ENCODE results near the gene GLG1.

Gene GLG1

GRCh38 chr16:74472010-74472409 is 134.9 kb downstream of the GLG1 start:
- no peaks in the 10 kb centered on the region for H3K79me2 ChIP-seq (ENCODE audit: low read length)
- H3K4me1 ChIP-seq (ENCODE audit: low read length): peaks cover 19% of the 10 kb centered on the region
- no peak overlapping the region for H3K4me2 ChIP-seq (ENCODE audit: low read depth, low read length)
- no peaks in the 10 kb centered on the region for H3K27me3 ChIP-seq (replicated peaks; ENCODE audit: insufficient read depth, low read length)
- H3K9me3 ChIP-seq (replicated peaks; ENCODE audit: insufficient read depth, low read length): no peaks in the 10 kb centered on the region
- DNase-seq: no peak
- H3F3A ChIP-seq (ENCODE audit: insufficient read depth, low read length): peaks cover 11% of the 10 kb centered on the region; the same call in 1 of the 2 replicates
- H3K9ac ChIP-seq (ENCODE audit: low read length): no peak overlapping the region
- H3K36me3 ChIP-seq (replicated peaks; ENCODE audit: insufficient read depth, low read length): no peaks in the 10 kb centered on the region
- no peak overlapping the region for H2AFZ ChIP-seq (ENCODE audit: low read length)
- no peak overlapping the region for H3K27ac ChIP-seq (ENCODE audit: low read length)
- H3K9me2 ChIP-seq (replicated peaks; ENCODE audit: insufficient read depth, low read length): no peaks in the 10 kb centered on the region
- H3K4me3 ChIP-seq (ENCODE audit: low read length): no peak overlapping the region
- no peaks in the 10 kb centered on the region for H4K20me1 ChIP-seq (ENCODE audit: insufficient read depth, low read length)
- TF ChIP-seq EZH2 (optimal IDR thresholded peaks at IDR 0.05; ENCODE audit: low read depth, low read length): no peak
- TF ChIP-seq CTCF (IDR thresholded peaks at IDR 0.05; ENCODE audit: low read length): no peak
- TF ChIP-seq EZH2phosphoT487 (IDR thresholded peaks at IDR 0.05; ENCODE audit: low read length): no peak

GRCh38 chr16:74469946-74470478 is 136.9 kb downstream of the GLG1 start:
- H3K27me3 ChIP-seq (replicated peaks; ENCODE audit: insufficient read depth, low read length): no peaks in the 10 kb centered on the region
- H3K4me3 ChIP-seq (ENCODE audit: low read length): no peak overlapping the region
- H2AFZ ChIP-seq (ENCODE audit: low read length): no peak overlapping the region
- H3F3A ChIP-seq (ENCODE audit: insufficient read depth, low read length): peaks cover 11% of the 10 kb centered on the region; the same call in 1 of the 2 replicates
- no peaks in the 10 kb centered on the region for H4K20me1 ChIP-seq (ENCODE audit: insufficient read depth, low read length)
- no peaks in the 10 kb centered on the region for H3K9me3 ChIP-seq (replicated peaks; ENCODE audit: insufficient read depth, low read length)
- H3K9ac ChIP-seq (ENCODE audit: low read length): 0 out of 2 replicates have a peak overlapping the region, but pooled peaks have one; percentile 24
- peak overlapping the region; percentile 76; the same call in 1 of the 2 replicates for H3K27ac ChIP-seq (ENCODE audit: low read length)
- no peaks in the 10 kb centered on the region for H3K9me2 ChIP-seq (replicated peaks; ENCODE audit: insufficient read depth, low read length)
- peaks cover 19% of the 10 kb centered on the region for H3K4me1 ChIP-seq (ENCODE audit: low read length)
- DNase-seq: peak; percentile 75
- H3K79me2 ChIP-seq (ENCODE audit: low read length): no peaks in the 10 kb centered on the region
- TF ChIP-seq CTCF (IDR thresholded peaks at IDR 0.05; ENCODE audit: low read length) (no peak), EZH2phosphoT487 (IDR thresholded peaks at IDR 0.05; ENCODE audit: low read length) (no peak), EZH2 (optimal IDR thresholded peaks at IDR 0.05; ENCODE audit: low read depth, low read length) (no peak)
- peak overlapping the region; percentile 66 for H3K4me2 ChIP-seq (ENCODE audit: low read depth, low read length)
- no peaks in the 10 kb centered on the region for H3K36me3 ChIP-seq (replicated peaks; ENCODE audit: insufficient read depth, low read length)

GRCh38 chr16:74468807-74469525 is 137.9 kb downstream of the GLG1 start:
- H3K4me2 ChIP-seq (ENCODE audit: low read depth, low read length): peak overlapping the region; percentile 66
- H3K9ac ChIP-seq (ENCODE audit: low read length): no peak overlapping the region
- peak; percentile 23; the same call in 1 of the 2 replicates for TF ChIP-seq CTCF (IDR thresholded peaks at IDR 0.05; ENCODE audit: low read length)
- TF ChIP-seq EZH2 (optimal IDR thresholded peaks at IDR 0.05; ENCODE audit: low read depth, low read length): no peak
- TF ChIP-seq EZH2phosphoT487 (IDR thresholded peaks at IDR 0.05; ENCODE audit: low read length): no peak
- H3K9me3 ChIP-seq (replicated peaks; ENCODE audit: insufficient read depth, low read length): no peaks in the 10 kb centered on the region
- peak overlapping the region; percentile 76; the same call in 1 of the 2 replicates for H3K27ac ChIP-seq (ENCODE audit: low read length)
- H3K79me2 ChIP-seq (ENCODE audit: low read length): no peaks in the 10 kb centered on the region
- H3K4me1 ChIP-seq (ENCODE audit: low read length): peaks cover 19% of the 10 kb centered on the region
- H2AFZ ChIP-seq (ENCODE audit: low read length): no peak overlapping the region
- no peak overlapping the region for H3K4me3 ChIP-seq (ENCODE audit: low read length)
- no peaks in the 10 kb centered on the region for H3K27me3 ChIP-seq (replicated peaks; ENCODE audit: insufficient read depth, low read length)
- H4K20me1 ChIP-seq (ENCODE audit: insufficient read depth, low read length): no peaks in the 10 kb centered on the region
- no peaks in the 10 kb centered on the region for H3K36me3 ChIP-seq (replicated peaks; ENCODE audit: insufficient read depth, low read length)
- no peaks in the 10 kb centered on the region for H3K9me2 ChIP-seq (replicated peaks; ENCODE audit: insufficient read depth, low read length)
- peak; percentile 61 for DNase-seq
- H3F3A ChIP-seq (ENCODE audit: insufficient read depth, low read length): peaks cover 11% of the 10 kb centered on the region; the same call in 1 of the 2 replicates
